NCI-H2171 (cell line): ENCODE data around the gene NCCRP1.

Experiments used
- DNase-seq: peaks from one replicate; lab custom pipeline; 2025; lab: John Stamatoyannopoulos, UW

The NCCRP1 gene

DNA sequence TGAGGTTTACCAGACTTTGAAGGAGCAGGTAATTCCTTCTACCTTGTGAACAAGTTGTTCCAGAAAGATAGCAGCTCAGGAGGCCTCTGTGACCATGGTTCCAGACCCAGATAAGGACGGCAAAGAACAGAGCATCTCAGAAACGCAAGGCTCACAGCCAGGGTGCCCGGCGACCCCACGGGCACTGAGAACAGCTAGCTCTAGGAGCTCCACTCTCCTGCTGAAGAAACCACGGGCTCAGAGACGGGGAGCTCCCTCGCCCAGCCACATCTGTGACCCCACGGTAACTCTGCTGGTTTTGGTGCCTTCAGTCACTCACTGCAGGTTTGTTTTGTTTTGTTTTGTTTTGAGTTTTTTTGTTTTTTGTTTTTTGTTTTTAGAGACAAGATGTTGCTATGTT, 16.0 kb upstream of the NCCRP1 start:
- no peak for DNase-seq

GRCh38 chr19:39181500-39182173, 15.1 kb upstream of the NCCRP1 start:
- DNase-seq: no peak

DNA sequence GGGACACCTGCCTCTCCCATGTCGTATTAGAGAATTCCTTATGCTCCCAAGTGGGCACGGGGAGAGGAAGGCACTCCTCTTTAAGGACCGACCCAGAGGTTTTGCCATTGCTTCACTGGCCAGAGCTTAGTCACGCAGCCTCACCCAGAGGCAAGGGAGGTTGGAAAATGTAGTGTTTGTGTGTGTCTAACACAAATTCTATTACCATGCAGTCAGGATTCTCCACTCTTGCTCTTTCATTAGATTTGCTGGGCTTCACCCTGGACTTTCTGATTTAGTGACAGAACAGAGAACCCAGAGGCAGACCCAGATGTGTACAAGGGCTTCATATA, 14.6 kb upstream of the NCCRP1 start:
- no peak for DNase-seq

- no peak for DNase-seq
Measured at GRCh38 chr19:39183104-39183503, 13.7 kb upstream of the NCCRP1 start.

GRCh38 chr19:39186391-39186790, 10.4 kb upstream of the NCCRP1 start:
- DNase-seq: no peak

- DNase-seq: no peak
Measured at GRCh38 chr19:39187552-39187943, 9.2 kb upstream of the NCCRP1 start.

GRCh38 chr19:39188960-39189359, 7.8 kb upstream of the NCCRP1 start:
- no peak for DNase-seq

DNA sequence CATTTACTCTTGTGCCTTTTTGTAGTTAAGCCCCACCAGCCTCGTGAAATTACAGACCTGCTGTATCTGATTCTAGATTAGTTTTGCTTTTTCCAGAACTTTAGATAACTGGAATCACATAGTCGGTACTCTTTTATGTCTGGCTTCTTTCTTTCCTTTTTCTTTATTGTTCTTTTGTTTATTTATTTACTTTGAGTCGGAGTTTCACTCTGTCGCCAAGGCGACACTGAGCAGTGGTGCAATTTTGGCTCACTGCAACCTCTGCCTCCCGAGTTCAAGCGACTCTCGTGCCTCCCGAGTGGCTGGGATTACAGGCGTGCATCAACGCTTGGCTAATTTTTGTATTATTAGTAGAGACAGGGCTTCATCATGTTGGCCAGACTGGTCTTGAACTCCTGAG, 6.0 kb upstream of the NCCRP1 start:
- DNase-seq: no peak

DNA sequence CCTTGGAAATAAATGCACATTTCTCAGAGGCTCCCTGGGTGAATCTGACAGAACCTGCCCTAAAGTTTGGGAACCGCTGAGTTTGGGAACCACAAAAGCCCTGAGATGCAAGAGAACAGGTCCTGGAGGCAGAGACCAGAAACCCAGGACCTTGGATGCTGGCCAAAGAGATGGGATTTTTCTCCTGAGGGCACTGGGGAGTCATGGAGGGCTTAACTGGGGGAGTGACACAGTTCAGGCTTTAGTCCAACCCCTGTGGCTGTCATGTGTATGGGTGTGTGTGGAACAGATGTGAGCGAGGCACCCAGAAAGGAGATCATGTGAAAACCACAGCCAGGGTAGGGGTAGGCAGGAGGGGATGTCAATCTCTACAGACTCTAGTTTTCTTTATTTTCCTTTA, 3.9 kb upstream of the NCCRP1 start:
- no peak for DNase-seq

- no peak for DNase-seq
Measured at GRCh38 chr19:39193803-39194202, 3.0 kb upstream of the NCCRP1 start.

DNA sequence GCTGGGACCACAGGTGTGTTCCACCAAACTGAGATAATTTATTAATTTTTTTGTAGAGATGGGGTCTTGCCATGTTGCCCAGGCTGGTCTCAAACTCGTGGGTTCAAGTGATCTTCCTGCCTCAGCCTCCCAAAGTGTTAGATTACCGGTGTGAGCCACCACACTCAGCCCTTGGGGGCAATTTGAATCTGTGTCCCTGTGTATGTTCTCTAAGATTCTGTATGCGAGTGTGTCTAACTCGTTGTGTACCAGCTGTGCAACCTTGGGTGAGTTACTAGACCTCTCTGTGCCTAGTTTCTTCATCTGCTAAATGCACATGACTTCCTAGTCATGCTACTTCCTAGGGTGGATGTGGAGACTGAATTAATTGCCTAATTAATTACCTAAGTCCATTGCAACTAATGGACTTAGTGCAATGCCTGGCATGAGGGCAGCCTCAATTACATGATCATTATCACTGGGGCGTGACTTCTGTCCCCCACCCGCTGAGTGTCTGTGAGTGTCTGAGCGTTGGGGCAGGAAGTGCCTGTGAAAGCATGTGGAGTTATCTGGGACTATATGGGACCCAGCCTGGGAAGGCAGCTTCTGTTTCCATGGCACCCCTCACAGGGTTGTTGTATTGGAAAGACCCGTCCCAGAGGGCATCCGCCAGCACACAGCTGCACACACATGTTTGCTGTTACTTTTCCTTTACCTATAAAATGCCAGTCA, 1.8 kb upstream of the NCCRP1 start:
- no peak for DNase-seq

- DNase-seq: no peak
Measured at GRCh38 chr19:39195755-39196154, 1.0 kb upstream of the NCCRP1 start.

- DNase-seq: no peak
Measured at GRCh38 chr19:39196320-39196719, 444 bp upstream of the NCCRP1 start.

DNA sequence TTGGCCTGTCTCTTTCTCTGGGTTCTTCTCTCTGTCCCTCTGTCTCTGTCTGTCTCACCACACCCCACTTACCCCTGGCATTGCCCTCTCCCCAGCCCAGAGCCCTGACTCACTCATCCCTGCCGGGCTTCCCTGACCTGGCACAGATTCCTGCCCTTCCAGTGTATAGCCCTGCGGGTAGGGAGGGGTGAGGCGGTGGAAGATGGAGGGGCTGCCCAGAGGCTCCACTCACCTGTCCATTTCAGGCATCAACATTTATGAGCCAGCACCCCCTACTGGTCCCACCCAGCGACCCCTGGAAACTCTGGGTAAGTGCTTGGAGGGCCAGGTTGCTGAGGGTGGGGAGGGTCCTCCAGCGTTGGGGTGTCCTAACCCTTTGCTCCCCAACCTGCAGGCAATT, 1.0 kb downstream of the NCCRP1 start:
- DNase-seq: no peak

DNA sequence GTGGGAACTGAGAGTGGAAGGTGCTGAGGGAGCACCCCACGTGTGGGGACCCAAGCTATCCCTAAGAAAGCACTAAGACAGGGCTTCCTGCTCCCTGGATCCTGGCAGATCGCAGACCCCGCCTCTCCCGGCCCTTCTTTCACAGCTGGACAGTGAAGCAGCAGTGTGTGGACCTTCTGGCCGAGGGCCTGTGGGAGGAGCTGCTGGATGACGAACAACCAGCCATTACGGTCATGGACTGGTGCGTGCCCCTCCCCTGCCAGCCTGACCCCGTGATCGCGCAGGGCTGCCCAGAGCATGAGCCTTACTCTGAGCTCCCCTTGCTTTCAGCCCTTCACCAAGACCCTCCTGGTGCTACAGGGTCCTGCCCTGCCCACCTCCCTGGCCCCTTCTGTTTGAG, 2.3 kb downstream of the NCCRP1 start:
- DNase-seq: no peak

- no peak for DNase-seq
Measured at GRCh38 chr19:39200066-39200802, 3.5 kb downstream of the NCCRP1 start.

DNA sequence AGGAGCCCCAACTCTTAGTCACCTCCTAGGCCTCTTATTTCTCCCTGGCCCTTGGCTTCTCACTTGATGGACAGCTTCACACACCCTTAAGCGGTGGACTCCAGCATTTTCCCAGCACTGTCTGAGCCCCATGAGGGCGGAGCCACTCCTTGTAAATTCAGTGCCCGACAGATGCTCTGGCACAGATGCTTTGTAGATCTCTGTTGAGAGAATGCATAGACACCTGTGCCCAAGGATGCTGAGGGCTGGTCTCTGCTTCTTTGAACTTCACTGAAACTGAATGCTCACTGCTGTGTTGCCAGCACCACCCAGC, 4.0 kb downstream of the NCCRP1 start:
- peak; percentile 60 for DNase-seq

GRCh38 chr19:39202998-39203355, 6.2 kb downstream of the NCCRP1 start:
- DNase-seq: no peak

DNA sequence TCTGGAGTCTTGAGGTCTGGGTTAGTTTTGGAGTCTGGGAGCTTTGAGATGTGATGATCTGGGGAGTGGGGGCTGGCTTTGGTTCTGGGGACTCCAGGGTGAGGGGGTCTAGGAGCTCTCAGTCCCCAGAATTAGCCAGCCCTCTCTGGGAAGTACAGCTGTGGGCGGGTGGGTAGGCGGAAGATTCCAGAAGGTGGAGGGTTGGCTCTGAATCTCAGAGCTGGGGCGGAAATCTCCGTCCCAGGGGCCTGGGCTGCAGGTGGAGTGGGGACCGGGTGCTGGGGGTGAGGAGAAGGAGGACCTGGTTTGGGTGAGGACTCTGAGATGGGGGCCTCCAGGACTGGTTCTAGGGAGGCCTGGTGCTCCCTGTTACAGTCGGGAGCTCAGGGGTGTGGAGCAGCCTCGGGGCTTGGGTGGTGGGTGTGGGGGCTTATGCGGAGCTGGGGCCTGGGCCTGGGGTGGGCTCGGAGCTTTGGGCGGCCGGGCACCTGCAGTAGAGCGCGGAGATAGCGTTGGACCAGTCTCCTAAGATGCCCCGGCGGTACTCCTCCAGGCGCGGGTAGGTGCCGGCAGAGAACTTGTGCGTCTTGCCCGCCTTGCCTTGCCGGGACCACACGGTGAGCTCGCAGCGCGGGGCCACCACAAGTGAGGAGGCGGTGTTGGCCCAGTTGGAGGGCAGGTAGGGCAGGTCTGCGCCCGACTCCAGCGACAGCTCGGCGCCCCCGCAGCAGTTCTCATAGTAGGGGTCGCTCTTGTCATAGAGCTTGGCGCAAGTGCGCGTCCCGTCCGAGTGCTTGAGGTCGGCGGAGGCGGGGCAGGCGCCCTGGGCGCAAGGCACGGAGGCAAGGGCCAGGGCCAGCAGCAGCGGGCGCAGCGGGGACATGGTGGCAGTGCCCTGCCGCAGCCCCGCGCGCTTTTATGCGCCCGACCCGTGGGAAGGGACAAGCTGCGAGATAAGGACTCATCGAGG, 6.9 kb downstream of the NCCRP1 start, which contains the start of gene SYCN:
Gene SYCN (minus strand): TSS at position 892 of the 970 bp plus-strand sequence. CDS start 9 bp downstream, at position 883.
- no peak for DNase-seq

GRCh38 chr19:39205449-39205764, 8.6 kb downstream of the NCCRP1 start:
- no peak for DNase-seq

DNA sequence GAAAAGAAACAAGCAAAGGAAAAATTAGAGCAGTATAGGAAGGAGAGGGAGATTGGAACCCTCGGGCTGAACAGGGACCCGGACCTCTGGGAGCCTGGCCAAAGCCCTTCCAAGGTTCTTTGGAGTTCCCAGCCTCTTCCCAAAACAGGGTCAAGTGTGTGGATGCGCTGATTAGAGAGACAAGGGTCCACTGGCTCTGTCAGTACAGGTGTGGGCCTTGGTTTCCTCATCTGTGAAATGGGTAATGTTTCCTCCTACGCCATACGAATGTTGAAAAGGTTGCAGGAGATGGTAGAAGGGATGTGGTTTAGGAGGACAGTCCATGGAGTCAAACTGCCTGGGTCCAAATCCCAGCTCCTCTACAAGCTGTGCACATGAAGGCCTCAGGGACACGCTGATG, 9.4 kb downstream of the NCCRP1 start:
- DNase-seq: no peak

DNA sequence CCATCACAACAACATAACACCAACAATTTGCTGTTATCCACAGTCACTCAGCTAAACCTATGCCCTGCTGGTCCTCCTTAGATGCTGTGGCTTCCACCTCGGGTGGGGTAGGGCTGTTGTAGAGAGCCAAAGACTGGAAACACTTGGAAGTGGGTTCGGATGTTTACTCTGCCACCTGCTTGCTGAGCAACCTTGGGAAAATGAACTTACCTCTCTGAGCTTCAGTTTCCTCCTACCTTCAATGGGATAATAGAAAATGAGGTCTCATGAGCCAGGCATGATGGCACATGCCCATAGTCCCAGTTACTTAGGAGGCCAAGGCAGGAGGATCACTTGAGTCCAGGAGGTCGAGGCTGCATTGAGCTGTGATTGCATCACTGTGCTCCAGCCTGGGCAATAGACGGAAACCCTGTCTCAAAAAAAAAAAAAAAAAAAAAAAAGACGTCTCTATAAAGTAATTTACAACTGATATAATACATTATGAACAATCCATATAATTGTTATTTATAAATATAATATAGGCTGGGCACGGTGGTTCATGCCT, 10.6 kb downstream of the NCCRP1 start:
- DNase-seq: no peak
